K562 (cell line): ENCODE results near the gene ARL4C.

Experiments used
- CTCF ChIP-seq, 3 experiments: IDR thresholded peaks in 2 of 3; conservative IDR thresholded peaks in 1 of 3; 2 replicates each; pipeline ENCODE4 v1.5.1; 2011 to 2012; ENCODE audit warnings: low read length in 3 of 3, mild to moderate bottlenecking in 3 of 3, control low read depth in 2 of 3, improper control_type of control experiment in 1 of 3, inconsistent platforms in 1 of 3, low read depth in 1 of 3, mixed read lengths in 1 of 3, moderate library complexity in 1 of 3; ENCODE audit not compliant: insufficient read depth in 2 of 3
- ELK1 ChIP-seq: sonication (generic); formaldehyde crosslinking; IDR thresholded peaks from 2 replicates; pipeline ENCODE4 v1.8.1; 2022; ENCODE audit warnings: missing genetic modification reagents
- MXI1 ChIP-seq: IDR thresholded peaks from 2 replicates; pipeline ENCODE4 v1.6.1; 2011; ENCODE audit warnings: low read depth, mild to moderate bottlenecking, improper control_type of control experiment, low read length
- NFYB ChIP-seq: IDR thresholded peaks from 2 replicates; pipeline ENCODE4 v1.6.1; 2011; ENCODE audit warnings: mild to moderate bottlenecking, moderate library complexity; ENCODE audit not compliant: insufficient read length; ENCODE audit errors: extremely low read depth
- STAG1 ChIP-seq: sonication (generic); formaldehyde crosslinking; IDR thresholded peaks from 2 replicates; pipeline ENCODE4 v1.5.0; 2020; ENCODE audit warnings: missing genetic modification reagents, borderline replicate concordance

- TF ChIP-seq CTCF (IDR thresholded peaks at IDR 0.05 in 2 of 3, conservative IDR thresholded peaks at IDR 0.05 in 1 of 3; ENCODE audit: insufficient read depth in 2 of 3, low read depth in 1 of 3, low read length in 3 of 3) (no peak), NFYB (no peak), MXI1 (no peak), ELK1 (CRISPR knock-in tag) (no peak), STAG1 (no peak)
Observed at GRCh38 chr2:234497594-234498235, 834 bp upstream of the ARL4C start.
